T-helper 22 cell (primary cell): ENCODE data around the gene SLC5A11.
"Not testable (repeated sequence)": the region's sequence is repeated elsewhere in the genome, so short reads cannot be mapped to it uniquely, and the experiment has no call there.

Experiments used
- DNase-seq: peaks from one replicate; pipeline ENCODE4 v3.0.0-alpha.2; 2020; ENCODE audit warnings: low read depth

The SLC5A11 gene

GRCh38 chr16:24845726-24846547 is at the start of gene SLC5A11:
Gene SLC5A11, plus strand, starts transcription at chr16:24845963. Its CDS starts 12,681 bp downstream, at chr16:24858644.
- no peak for DNase-seq

GRCh38 chr16:24800586-24800985 is 45.2 kb upstream of the SLC5A11 start:
- DNase-seq: no peak

- DNase-seq: no peak
These were observed 43.9 kb upstream of the SLC5A11 start for GRCh38 chr16:24801761-24802302.

- no peak for DNase-seq
These were observed 40.3 kb upstream of the SLC5A11 start for GRCh38 chr16:24805484-24805883.

- no peak for DNase-seq
These were observed 38.5 kb upstream of the SLC5A11 start for GRCh38 chr16:24807301-24807700.

- no peak for DNase-seq
These were observed 34.6 kb upstream of the SLC5A11 start for GRCh38 chr16:24810951-24811843.

- DNase-seq: not testable (repeated sequence)
These were observed 33.0 kb upstream of the SLC5A11 start for GRCh38 chr16:24812813-24813212.

- no peak for DNase-seq
These were observed 30.7 kb upstream of the SLC5A11 start for GRCh38 chr16:24815021-24815420.

GRCh38 chr16:24816688-24817087 is 29.1 kb upstream of the SLC5A11 start:
- no peak for DNase-seq

GRCh38 chr16:24819462-24820040 is 26.2 kb upstream of the SLC5A11 start:
- DNase-seq: no peak

GRCh38 chr16:24820522-24820921 is 25.2 kb upstream of the SLC5A11 start:
- DNase-seq: no peak

- DNase-seq: no peak
These were observed 24.6 kb upstream of the SLC5A11 start for GRCh38 chr16:24821129-24821528.

- no peak for DNase-seq
These were observed 23.2 kb upstream of the SLC5A11 start for GRCh38 chr16:24822542-24822941.

GRCh38 chr16:24822974-24823373 is 22.8 kb upstream of the SLC5A11 start:
- DNase-seq: no peak

- DNase-seq: no peak
These were observed 20.1 kb upstream of the SLC5A11 start for GRCh38 chr16:24825696-24826095.

GRCh38 chr16:24826096-24826690 is 19.6 kb upstream of the SLC5A11 start:
- DNase-seq: no peak

- no peak for DNase-seq
These were observed 18.8 kb upstream of the SLC5A11 start for GRCh38 chr16:24826817-24827566.

GRCh38 chr16:24829153-24829552 is 16.6 kb upstream of the SLC5A11 start:
- no peak for DNase-seq

- no peak for DNase-seq
These were observed 12.4 kb upstream of the SLC5A11 start for GRCh38 chr16:24833352-24833751.

- no peak for DNase-seq
These were observed 11.1 kb upstream of the SLC5A11 start for GRCh38 chr16:24834459-24835335.
